ENCODE data around the gene MANEAL. TPM values are rescaled to one million over a fixed set of nuclear protein-coding genes. Genes with fewer than 3 reads are reported as not detected.

The MANEAL gene
- total and polyA plus RNA-seq, 2 of the 13 experiments (the other 11 are each of a cell fraction or from before 2014, with no cell fraction given) = 20.8 to 26.4 TPM

GRCh38 chr1:37807555-37808368, 14.1 kb downstream of the MANEAL start, which contains the start of the genes C1orf122 and YRDC (continued):
- TF ChIP-seq ZXDC (CRISPR knock-in tag; IDR thresholded peaks at IDR 0.05) = no peak; the same call in 1 of the 2 replicates
- TF ChIP-seq KDM3A (CRISPR knock-in tag; IDR thresholded peaks at IDR 0.05; ENCODE audit: low read depth) = 0 out of 2 replicates have a peak, but pooled peaks have one; percentile 10
- no peak for TF ChIP-seq HIVEP1 (CRISPR knock-in tag; IDR thresholded peaks at IDR 0.05)
- TF ChIP-seq TOPORS (CRISPR knock-in tag; IDR thresholded peaks at IDR 0.05) = no peak
- no peak for TF ChIP-seq ZNF652 (CRISPR knock-in tag; IDR thresholded peaks at IDR 0.05; ENCODE audit: borderline replicate concordance, low read depth)
- TF ChIP-seq ZBTB26 (CRISPR knock-in tag; IDR thresholded peaks at IDR 0.05; ENCODE audit: borderline replicate concordance) = no peak
- TF ChIP-seq ZNF180 (CRISPR knock-in tag; IDR thresholded peaks at IDR 0.05; ENCODE audit: borderline replicate concordance, low read depth) = 0 out of 2 replicates have a peak, but pooled peaks have one; percentile 24
- 0 out of 2 replicates have a peak, but pooled peaks have one; percentile 37 for TF ChIP-seq NR2C2 (CRISPR knock-in tag; IDR thresholded peaks at IDR 0.05; ENCODE audit: borderline replicate concordance)
- no peak for TF ChIP-seq ZNF17 (CRISPR knock-in tag; IDR thresholded peaks at IDR 0.05)
- TF ChIP-seq NR2F6 (IDR thresholded peaks at IDR 0.05) = no peak
- TF ChIP-seq NR2F6 (CRISPR knock-in tag; IDR thresholded peaks at IDR 0.05) = 0 out of 2 replicates have a peak, but pooled peaks have one; percentile 6
- TF ChIP-seq ZNF205 (CRISPR knock-in tag; IDR thresholded peaks at IDR 0.05) = no peak
- TF ChIP-seq WIZ (CRISPR knock-in tag; IDR thresholded peaks at IDR 0.05) = no peak; the same call in 1 of the 2 replicates
- TF ChIP-seq NFE2 (CRISPR knock-in tag; IDR thresholded peaks at IDR 0.05) = no peak
- no peak for TF ChIP-seq ZNF367 (CRISPR knock-in tag; IDR thresholded peaks at IDR 0.05; ENCODE audit: borderline replicate concordance)
- no peak for TF ChIP-seq ZNF598 (CRISPR knock-in tag; IDR thresholded peaks at IDR 0.05; ENCODE audit: borderline replicate concordance)
- no peak for TF ChIP-seq ZBTB21 (CRISPR knock-in tag; IDR thresholded peaks at IDR 0.05)
- TF ChIP-seq ZNF160 (CRISPR knock-in tag; IDR thresholded peaks at IDR 0.05) = no peak; the same call in 1 of the 2 replicates
- TF ChIP-seq ZNF772 (CRISPR knock-in tag; IDR thresholded peaks at IDR 0.05) = no peak; the same call in 1 of the 2 replicates
- no peak for TF ChIP-seq TBP (CRISPR knock-in tag; IDR thresholded peaks at IDR 0.05)
- no peak; the same call in 1 of the 2 replicates for TF ChIP-seq ZNF280B (CRISPR knock-in tag; IDR thresholded peaks at IDR 0.05; ENCODE audit: borderline replicate concordance)
- TF ChIP-seq RAD51 (IDR thresholded peaks at IDR 0.05; ENCODE audit: borderline replicate concordance) = no peak
- no peak for TF ChIP-seq FOXO4 (CRISPR knock-in tag; conservative IDR thresholded peaks at IDR 0.05)
- peak; percentile 70; the same call in 1 of the 2 replicates for TF ChIP-seq KDM2A (CRISPR knock-in tag; IDR thresholded peaks at IDR 0.05; ENCODE audit: borderline replicate concordance, low read depth)
- TF ChIP-seq RFXANK (CRISPR knock-in tag; IDR thresholded peaks at IDR 0.05) = no peak

Data from HepG2 (cell line).